GM21528 (cell line): ENCODE measurements around the gene EYS.

Experiments used
- ATAC-seq: cut with Tn5 transposase; IDR thresholded peaks from one replicate; pipeline ENCODE4 v1.9.1; 2021; ENCODE audit warnings: mild to moderate bottlenecking, moderate library complexity; ENCODE audit not compliant: unreplicated experiment, low FRiP score

EYS gene

DNA sequence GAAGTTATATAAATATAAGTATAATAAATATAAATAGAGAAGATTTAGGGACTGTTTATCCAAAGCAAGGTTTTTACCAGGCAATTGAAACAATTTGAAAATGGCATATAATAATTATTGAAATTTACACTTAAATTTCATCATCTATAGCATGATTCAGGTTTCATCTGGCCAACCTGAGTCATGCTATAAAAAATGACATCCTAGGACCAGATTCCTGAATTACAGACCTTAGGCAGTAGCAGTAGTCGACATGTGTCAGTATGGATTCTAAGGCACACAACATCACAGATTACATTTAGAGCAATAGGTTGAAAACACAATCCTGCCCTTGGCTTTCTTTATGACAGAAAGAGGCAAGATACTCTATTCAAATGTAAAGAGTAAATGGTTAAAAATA, 1479.2 kb downstream of the EYS start:
- ATAC-seq = no peak

DNA sequence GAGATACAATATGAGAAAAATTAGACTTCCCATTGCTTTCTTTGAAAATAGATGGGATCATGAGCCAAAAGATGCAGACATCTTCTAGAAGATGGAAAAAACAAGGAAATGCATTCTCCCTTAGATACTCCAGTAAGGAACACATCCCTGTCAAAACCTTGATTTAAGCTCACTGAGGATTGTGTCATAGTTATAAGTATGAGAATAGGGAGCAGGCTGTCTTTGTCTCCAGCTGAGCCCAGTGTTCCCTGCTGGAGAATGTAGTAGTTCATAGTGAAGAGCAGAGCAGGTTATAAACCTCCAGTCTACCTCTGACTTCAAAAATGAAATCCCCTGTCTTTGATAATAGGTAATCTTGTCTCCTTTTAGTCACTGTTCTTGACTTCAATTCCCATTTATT, 1481.5 kb downstream of the EYS start:
- ATAC-seq = no peak

DNA sequence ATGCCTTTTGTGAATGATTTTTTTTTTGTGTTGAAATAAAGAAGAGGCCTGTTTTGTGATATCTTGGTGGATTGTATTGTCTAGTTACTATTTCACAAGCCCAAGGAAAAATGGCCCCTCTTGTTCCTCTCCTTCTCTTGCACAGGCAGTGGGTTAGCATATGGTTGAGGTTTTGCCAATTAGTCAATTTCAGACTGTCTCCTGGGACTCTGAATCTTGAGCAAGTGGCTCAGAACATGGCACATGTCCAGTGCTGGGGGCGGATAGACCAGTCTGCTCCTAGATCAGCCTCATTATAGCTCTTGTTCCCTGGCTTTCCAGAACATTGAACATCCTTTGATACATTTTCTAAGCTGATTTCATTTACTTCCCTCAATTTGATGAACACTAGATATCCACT, 1482.2 kb downstream of the EYS start:
- no peak for ATAC-seq

DNA sequence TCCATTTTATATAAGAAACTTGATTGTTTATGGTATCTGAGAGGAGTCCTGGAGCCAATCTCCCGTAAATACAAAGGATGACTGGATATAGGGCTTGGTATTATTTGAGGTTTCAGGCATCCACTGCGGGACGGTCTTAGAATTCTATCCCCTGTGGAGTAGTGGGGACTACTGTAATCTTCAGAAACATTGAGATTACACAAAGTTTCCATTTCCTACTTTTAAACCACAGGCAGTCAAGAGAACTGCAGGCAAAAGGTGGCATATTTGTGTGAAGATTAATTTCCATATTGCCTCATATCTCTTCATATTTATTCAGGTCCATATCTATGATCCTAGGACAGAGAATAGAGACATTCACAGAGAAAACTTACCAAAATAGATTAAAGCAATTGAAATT, 1485.2 kb downstream of the EYS start:
- no peak for ATAC-seq

DNA sequence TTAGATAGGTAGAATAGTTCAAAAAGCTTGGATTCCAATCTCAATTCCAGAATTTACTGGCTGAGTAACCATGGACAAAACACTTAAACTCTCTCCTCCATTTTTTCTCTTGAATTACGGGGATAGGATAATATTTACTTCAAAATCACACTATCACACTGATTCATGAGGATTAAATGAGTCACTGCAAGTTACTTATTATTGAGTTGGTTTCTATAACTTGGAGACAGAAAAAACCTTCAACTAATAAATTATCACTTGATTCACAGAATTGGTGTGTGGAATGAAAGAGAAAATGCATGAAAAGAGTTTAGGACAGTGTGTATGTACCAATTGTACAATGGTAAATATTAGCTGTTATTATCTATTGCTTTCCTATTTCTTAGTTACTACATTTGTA, 1486.2 kb downstream of the EYS start:
- ATAC-seq = no peak

DNA sequence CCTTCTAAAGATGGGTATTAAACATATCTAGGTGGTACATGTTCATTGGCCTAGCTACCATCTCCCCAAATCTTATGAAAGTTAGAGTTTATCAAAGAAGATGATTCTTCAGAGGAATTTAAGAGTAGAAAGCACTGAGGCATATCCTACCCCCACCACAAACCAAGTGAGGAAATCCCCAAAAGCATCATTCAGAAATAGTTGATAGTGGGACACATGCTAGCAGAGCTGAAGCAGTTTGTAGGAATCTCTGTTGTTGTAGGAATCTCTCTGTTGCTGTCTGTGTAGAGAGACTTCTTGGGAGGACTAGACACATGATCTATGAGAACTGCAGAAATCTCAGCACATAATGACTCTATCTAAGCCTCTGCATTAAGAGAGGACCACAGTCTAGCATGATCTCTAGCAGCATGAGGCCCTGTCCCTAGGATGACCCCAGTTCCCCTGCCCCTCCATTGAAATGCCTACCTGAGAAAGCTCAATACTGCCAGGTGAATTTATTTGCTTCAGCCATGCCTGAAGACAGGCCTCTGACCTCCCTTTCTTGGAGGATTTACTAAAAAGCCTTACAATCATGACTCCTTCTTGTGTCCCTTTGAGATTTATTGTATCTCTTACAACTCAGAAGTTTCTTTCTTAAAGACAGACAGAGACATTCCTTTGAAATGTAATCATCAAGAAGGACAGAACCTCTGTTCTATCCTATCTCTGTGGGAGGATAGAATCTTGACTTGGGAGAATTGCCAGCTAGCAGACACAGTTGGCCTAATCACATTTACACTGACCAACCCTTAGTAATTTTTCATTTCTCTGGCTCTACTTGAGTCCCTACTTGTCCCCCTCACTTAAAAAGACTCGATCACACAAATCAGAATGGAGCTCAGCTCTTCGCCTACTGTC, 1489.1 kb downstream of the EYS start:
- ATAC-seq = no peak

DNA sequence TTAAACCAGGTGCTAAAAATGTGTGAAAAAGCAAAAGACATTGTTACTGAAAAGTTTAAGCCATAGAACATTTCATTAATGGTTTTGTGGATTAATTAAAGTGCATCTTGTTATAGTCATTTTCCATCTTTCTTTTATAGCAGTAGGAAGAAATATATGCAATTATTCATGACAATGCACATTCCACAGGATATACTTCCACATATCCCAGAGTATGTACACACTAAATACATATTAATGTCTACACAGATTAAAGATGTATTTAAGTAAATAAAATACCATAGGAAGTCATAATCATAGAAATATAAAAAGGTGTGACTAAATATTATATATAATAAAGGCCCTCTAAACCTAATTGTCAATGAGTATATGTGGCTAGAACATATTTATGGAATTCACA, 1492.7 kb downstream of the EYS start:
- ATAC-seq = no peak

DNA sequence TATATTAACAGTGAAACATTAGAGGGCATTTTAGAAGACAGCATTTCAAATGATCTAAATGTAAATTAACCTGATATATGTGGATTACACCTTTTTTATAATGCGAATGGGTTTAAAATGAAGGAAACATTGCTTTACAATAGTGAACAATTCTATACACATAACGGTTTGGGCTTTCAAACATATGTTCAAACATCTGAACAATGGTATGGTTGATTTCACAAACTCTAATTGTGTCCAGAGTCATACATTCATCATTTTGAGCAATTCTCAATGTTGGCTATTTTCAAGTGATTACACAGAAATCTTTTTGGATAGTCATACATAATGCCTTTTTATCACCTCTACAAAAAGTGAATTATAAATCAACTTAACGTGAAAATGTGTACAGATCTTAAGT, 1493.3 kb downstream of the EYS start:
- no peak for ATAC-seq

DNA sequence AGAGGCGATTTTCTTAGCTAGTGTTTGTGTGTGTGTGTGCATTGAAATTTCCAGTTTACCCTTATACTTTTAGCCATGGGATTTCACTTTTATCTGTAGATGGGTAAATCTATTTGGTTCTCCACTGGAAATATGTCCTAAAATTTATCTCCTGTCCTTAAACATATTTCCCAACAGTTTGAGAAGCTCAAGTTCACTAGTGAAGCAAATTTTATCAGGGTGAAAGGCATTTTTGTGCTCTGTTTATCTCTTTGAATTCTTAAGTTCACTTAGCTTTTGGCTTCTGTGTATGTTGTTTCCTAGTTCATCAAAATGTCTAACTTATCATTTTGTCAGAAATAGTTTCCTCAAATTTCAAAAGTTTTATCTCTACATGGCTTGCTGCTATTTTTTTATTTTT, 1509.8 kb downstream of the EYS start:
- ATAC-seq = no peak

DNA sequence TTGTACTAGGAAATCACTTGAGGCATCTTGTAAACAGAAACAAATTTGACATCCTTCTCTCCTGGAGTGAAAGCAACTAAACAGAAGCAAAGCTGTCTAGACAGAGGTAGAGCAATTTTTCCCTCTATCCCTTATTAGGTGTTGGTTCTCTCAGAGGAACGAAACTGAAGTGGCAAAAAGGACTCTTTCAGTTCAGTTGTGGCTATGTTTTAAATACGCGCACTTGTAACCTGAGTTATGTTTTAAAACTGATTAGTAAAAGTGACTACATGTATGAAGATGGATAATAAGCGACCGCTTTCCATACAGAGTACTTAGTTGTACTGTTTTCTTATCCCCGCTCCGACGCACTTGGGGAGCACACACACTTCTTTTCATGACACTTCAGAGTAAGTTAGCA, 1520.4 kb downstream of the EYS start:
- no peak for ATAC-seq

DNA sequence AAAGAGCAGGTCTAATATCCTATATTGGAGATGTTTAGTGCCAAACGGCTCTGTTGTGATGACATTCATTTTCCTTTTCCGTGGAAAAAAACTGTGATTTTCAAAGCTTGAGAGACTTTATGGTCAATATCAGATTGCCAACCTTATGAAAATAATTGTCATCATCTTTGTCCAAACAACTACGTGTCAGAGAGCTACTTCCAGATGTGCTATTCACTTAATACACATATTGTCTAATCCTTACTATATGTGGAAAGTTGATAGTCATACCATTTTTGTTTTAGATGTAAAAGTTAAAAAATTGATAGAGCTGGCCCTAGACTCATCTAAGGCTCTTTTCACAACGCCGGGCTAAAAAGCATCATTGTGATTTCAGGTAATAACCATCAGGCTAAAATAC, 1521.4 kb downstream of the EYS start:
- no peak for ATAC-seq

DNA sequence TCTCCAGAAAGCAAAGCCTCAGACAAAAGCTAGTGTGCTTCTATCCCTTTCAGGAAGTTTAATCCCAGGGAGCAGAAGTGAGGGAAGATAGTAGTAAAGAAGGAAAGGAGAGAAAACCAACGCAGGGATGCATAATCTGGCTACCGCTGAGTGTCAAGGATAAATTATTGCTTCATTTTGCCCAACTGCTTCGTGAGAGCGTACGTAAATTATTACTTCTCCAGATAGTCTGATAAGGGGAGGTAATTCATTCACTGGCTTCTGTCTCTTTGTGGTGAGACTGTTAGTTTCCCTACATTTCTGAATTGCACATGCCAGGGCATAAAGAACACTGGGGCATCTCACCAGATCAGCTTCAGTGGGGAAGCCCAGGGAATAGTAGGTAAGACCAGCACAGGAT, 1531.7 kb downstream of the EYS start:
- ATAC-seq = no peak

DNA sequence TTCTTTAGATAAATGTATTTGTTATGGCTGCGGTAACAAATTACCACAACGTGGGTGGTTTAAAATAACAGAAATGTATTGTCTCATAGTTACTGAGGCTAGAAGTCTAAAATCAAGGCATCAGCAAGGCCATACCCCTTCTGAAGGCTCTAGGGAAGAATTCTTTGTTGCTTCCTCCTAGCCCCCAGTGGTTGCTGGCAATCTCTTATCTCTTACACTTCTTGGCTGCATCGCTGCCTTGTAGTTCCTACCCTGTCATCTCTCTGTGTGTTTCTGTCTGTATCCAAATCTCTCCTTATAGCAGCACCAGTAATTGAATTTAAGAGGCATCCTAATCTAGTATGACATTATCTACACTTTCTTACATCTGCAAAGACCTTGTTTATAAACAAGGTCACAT, 1536.7 kb downstream of the EYS start:
- no peak for ATAC-seq

DNA sequence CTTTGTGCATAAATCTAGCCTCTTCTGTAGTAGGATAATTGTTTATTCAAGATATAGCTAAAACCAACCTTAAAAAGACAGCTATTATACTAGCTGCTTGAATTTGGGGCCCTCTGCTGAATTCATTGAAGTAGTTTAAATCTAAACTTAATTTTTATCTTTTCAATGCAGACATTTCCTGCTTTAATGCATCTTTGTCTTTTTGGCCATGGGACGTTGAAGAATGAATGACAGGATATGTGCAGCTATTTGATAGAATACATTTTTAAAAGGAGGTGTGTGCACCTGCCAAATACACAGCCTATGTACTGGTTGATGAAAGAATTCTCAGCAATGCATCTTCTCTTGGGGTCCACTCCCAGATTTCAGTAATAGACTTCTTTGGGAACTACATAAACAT, 1546.5 kb downstream of the EYS start:
- ATAC-seq = no peak

DNA sequence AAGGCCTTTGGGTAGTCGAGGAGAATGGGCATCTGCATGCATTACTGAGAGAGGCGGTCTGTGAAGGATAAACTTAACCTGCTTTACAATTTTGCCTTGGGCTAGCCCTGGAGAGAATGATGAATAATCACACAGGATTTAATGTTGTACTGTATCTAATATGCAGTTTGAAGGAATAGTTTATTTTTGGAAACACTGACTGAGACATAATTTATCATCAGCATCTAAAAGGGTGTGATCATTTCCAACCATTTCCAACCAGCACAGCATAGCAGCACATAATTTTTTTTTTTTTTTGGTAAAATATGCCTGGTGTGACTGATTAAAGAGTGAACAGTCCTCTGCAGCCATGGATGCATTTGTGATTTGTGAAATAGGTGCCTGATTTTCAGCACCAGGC, 1552.0 kb downstream of the EYS start:
- no peak for ATAC-seq

DNA sequence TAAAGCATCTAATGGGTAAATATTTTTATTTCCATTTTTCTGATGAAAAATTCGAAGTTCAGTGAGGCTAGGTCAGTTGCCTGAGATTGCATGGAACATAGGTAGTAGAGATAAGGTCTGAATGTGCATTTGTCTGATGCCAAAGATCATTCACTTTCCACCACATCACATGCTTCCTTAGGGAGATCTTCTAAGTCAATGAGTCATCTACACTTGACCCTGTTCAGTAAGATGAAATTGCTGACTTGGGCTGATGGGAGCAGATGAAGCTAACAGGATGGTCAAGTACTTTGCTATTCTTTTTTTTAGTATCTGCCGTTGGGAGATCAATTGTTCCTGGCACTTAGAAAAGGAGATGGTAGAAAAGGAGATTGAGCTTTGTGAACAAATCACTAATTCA, 1560.2 kb downstream of the EYS start:
- no peak for ATAC-seq

DNA sequence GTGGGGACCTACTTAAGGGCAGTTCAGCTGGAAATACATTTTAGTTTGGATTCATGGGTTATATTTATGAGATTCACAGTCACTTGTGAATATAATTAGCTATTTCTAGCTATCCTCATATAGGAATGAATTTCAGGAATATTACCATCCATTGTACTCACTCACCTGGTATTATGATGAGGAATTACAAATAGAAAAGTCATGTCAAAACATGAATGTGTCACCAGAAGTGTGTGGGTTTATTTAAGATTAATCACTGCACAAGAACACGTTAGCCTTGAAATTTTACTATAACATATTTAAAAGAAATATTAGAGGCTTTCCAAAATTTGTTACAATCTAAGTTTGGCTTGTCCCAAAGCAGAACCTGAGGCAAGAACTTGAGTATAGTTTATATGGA, 1560.9 kb downstream of the EYS start:
- ATAC-seq = no peak

DNA sequence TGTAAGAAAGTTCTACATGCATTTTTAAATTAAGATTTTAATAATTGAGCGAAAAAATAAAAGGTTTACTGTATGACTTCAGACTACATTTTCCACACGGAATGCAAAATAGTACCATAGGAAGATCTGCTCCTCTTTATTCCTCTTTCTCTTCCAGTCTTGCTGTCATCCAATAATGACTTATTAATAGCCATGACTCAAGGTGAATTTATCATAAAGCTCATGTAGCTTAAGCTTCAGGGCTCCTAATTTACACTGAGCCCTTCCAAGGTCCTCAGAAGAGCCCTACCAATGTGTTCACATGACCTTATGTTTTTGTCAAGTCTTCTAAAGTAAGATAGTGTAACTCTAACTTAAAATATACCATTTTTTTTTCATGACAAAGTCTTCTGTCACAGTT, 1561.4 kb downstream of the EYS start:
- ATAC-seq = no peak

DNA sequence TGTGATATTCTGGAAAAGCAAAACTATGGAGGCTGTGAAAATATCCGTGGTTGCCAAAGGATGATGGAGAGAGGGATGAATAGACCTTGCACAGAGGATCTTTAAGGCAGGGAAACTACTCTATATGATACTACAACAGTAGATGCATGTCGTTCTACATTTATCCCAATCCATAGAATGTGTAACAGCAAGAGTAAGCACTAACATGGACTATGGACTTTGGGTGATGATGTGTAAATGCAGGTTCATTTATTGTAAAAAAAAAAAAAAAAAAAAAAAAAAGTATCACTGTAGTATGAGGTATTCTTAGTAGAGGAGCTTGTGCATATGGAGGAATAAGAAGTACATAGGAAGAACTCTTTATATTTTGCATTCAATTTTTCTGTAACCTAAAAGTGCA, 1563.9 kb downstream of the EYS start:
- ATAC-seq = no peak

DNA sequence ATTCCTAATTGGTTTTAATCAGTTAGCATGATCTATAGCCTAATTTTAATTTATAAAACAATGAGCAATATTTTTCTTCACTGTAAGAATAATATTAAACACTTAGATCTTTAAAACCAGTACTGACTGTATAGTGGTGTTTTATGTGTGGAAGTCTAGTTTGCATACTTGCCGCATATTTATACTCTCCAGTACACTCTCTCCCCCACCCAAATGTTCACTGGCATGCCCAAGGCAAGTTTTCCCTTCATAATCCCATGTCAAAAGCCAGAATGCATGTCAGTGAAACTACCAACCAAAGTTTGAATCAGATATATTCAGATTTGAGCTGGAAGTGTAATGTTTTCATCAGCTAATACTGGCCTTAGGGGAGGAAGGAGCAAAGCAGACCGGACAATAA, 1565.3 kb downstream of the EYS start:
- ATAC-seq = no peak

DNA sequence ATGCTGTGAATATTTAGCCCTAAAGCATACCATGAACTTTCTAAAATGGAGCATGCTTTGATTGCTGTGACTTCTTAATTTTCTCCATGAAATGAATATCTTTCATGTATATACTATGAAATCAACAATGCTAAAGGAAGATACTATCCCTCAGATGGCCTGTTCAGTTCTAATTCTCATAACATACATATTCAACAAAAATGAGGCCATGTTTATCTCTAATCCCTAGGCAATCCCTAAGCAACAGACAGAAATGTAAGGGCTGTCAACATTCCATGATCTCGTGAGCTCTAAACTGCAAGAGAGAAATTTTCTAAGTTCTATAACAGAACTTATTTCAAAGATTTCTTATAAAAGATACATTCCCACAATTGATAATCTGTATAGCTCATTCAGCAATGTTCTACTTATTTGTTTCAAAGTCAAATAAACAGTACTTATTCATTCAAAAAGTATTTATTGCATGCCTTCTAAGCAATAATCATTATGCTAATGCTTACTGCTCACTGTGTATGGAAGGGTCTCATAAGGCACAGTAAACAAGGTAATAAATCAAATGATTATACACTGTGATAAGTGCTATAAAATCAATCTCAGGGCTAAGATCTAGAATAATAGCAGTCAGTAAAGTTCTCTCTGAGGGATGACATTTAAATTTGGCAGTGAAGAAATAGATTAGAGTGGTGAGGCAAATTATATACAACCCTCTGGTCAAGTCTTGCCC, 1578.6 kb downstream of the EYS start:
- no peak for ATAC-seq
